Urinary bladder (tissue), 4 donors: ENCODE measurements around the gene ZDHHC14. TPM values are rescaled to one million over a fixed set of nuclear protein-coding genes. Genes with fewer than 3 reads are reported as not detected.
"Not testable (repeated sequence)": the region's sequence is repeated elsewhere in the genome, so short reads cannot be mapped to it uniquely, and the experiment has no call there.

ENCODE experiments used
- DNase-seq: peaks from one replicate; pipeline ENCODE4 v3.0.0-alpha.2; 2015; ENCODE audit errors: extremely low spot score
- H3K27ac ChIP-seq: one replicate; pipeline ENCODE4 v1.5.1; 2013; ENCODE audit warnings: low read depth, mild to moderate bottlenecking, moderate library complexity
- H3K36me3 ChIP-seq: one replicate; pipeline ENCODE4 v1.6.1; 2013; ENCODE audit warnings: mild to moderate bottlenecking, moderate library complexity; ENCODE audit not compliant: insufficient read depth
- H3K4me1 ChIP-seq: one replicate; pipeline ENCODE4 v1.6.1; 2013; ENCODE audit warnings: mild to moderate bottlenecking, moderate library complexity; ENCODE audit not compliant: insufficient read depth
- H3K4me3 ChIP-seq: one replicate; pipeline ENCODE4 v1.5.1; 2013; ENCODE audit warnings: low read depth, low read length
- WGBS: extraction: QIAGEN DNeasy Blood & Tissue Kit; methylation state at CpG from one replicate; pipeline ENCODE4 v1.1.7; 2013; 5-methylcytosine and 5-hydroxymethylcytosine counted together
- polyA plus RNA-seq: library from polyadenylated mRNA; stranded (reverse); fragments of 200-250 nt; gene quantifications from one replicate; pipeline ENCODE4 v1.2.3, GENCODE V29; 2013
- total RNA-seq: library from RNA; depleted of rRNA; stranded (reverse); fragments of >200 nt; gene quantifications from one replicate; pipeline ENCODE4 v1.2.3, GENCODE V29; 2014
- donor health status: healthy with polysubstance abuse.
- donor health status: healthy.

The ZDHHC14 gene
- total and polyA plus RNA-seq, 2 donors: 9.6 to 10.2 TPM

GRCh38 chr6:157402996-157403685, 22.2 kb downstream of the ZDHHC14 start:
- WGBS: 93% methylated on average over 3 of the region's 3 CpGs
- no peak overlapping the region for H3K4me3 ChIP-seq
- no peak for DNase-seq
- no peak overlapping the region for H3K27ac ChIP-seq
- H3K36me3 ChIP-seq: no peaks in the 10 kb centered on the region
- peaks cover 2% of the 10 kb centered on the region for H3K4me1 ChIP-seq

- 86% methylated on average over 6 of the region's 6 CpGs for WGBS
- Histone ChIP-seq H3K27ac (no peak overlapping the region), H3K4me3 (no peak overlapping the region), H3K36me3 (no peaks in the 10 kb centered on the region), H3K4me1 (peaks cover 2% of the 10 kb centered on the region)
- DNase-seq: no peak
These were observed 22.7 kb downstream of the ZDHHC14 start for GRCh38 chr6:157403686-157404051.

- peaks cover 2% of the 10 kb centered on the region for H3K4me1 ChIP-seq
- H3K27ac ChIP-seq: no peak overlapping the region
- no peak for DNase-seq
- H3K36me3 ChIP-seq: no peaks in the 10 kb centered on the region
- WGBS: 59% methylated on average over 6 of the region's 6 CpGs
- H3K4me3 ChIP-seq: no peak overlapping the region
These were observed 25.0 kb downstream of the ZDHHC14 start for GRCh38 chr6:157405986-157406385.

- Histone ChIP-seq H3K4me1 (peaks cover 2% of the 10 kb centered on the region), H3K4me3 (no peak overlapping the region), H3K27ac (no peak overlapping the region), H3K36me3 (no peaks in the 10 kb centered on the region)
- WGBS: 88% methylated on average over 7 of the region's 7 CpGs
- DNase-seq: no peak
These were observed 25.7 kb downstream of the ZDHHC14 start for GRCh38 chr6:157406661-157407060.

GRCh38 chr6:157407646-157408045, 26.7 kb downstream of the ZDHHC14 start:
- WGBS: 70% methylated on average over 3 of the region's 3 CpGs
- Histone ChIP-seq H3K36me3 (no peaks in the 10 kb centered on the region), H3K4me3 (no peak overlapping the region), H3K27ac (no peak overlapping the region), H3K4me1 (peaks cover 2% of the 10 kb centered on the region)
- DNase-seq: no peak

GRCh38 chr6:157408427-157408826, 27.4 kb downstream of the ZDHHC14 start:
- 94% methylated on average over 5 of the region's 5 CpGs for WGBS
- H3K36me3 ChIP-seq, H3K4me3 ChIP-seq, H3K4me1 ChIP-seq, DNase-seq, H3K27ac ChIP-seq: not testable (repeated sequence)

- peaks cover 2% of the 10 kb centered on the region for H3K4me1 ChIP-seq
- H3K36me3 ChIP-seq: no peaks in the 10 kb centered on the region
- DNase-seq: no peak
- H3K4me3 ChIP-seq: no peak overlapping the region
- WGBS: 81% methylated on average over 5 of the region's 5 CpGs
- H3K27ac ChIP-seq: no peak overlapping the region
These were observed 29.1 kb downstream of the ZDHHC14 start for GRCh38 chr6:157410045-157410444.

- Histone ChIP-seq H3K4me3 (no peak overlapping the region), H3K27ac (no peak overlapping the region), H3K4me1 (no peaks in the 10 kb centered on the region), H3K36me3 (no peaks in the 10 kb centered on the region)
- DNase-seq: no peak
- WGBS: 99% methylated on average over 1 of the region's 1 CpG
These were observed 30.4 kb downstream of the ZDHHC14 start for GRCh38 chr6:157411368-157411767.

- WGBS: 80% methylated on average over 11 of the region's 11 CpGs
- DNase-seq: no peak
- no peaks in the 10 kb centered on the region for H3K4me1 ChIP-seq
- no peaks in the 10 kb centered on the region for H3K36me3 ChIP-seq
- no peak overlapping the region for H3K27ac ChIP-seq
- H3K4me3 ChIP-seq: no peak overlapping the region
These were observed 31.8 kb downstream of the ZDHHC14 start for GRCh38 chr6:157412791-157413190.

- Histone ChIP-seq H3K27ac (no peak overlapping the region), H3K4me3 (no peak overlapping the region), H3K36me3 (no peaks in the 10 kb centered on the region), H3K4me1 (no peaks in the 10 kb centered on the region)
- WGBS: 84% methylated on average over 8 of the region's 8 CpGs
- DNase-seq: no peak
These were observed 39.5 kb downstream of the ZDHHC14 start for GRCh38 chr6:157420497-157420896.

GRCh38 chr6:157424491-157425020, 43.6 kb downstream of the ZDHHC14 start:
- WGBS: 68% methylated on average over 11 of the region's 11 CpGs
- H3K27ac ChIP-seq: no peak overlapping the region
- no peak overlapping the region for H3K4me3 ChIP-seq
- H3K4me1 ChIP-seq: no peaks in the 10 kb centered on the region
- no peak for DNase-seq
- H3K36me3 ChIP-seq: no peaks in the 10 kb centered on the region

GRCh38 chr6:157427969-157428368, 47.0 kb downstream of the ZDHHC14 start:
- no peaks in the 10 kb centered on the region for H3K4me1 ChIP-seq
- no peak overlapping the region for H3K27ac ChIP-seq
- no peak overlapping the region for H3K4me3 ChIP-seq
- no peak for DNase-seq
- no peaks in the 10 kb centered on the region for H3K36me3 ChIP-seq
- WGBS: 81% methylated on average over 7 of the region's 7 CpGs

GRCh38 chr6:157428427-157429202, 47.6 kb downstream of the ZDHHC14 start:
- DNase-seq: no peak

GRCh38 chr6:157429248-157429647, 48.3 kb downstream of the ZDHHC14 start:
- Histone ChIP-seq H3K36me3 (no peaks in the 10 kb centered on the region), H3K4me3 (no peak overlapping the region), H3K27ac (no peak overlapping the region), H3K4me1 (no peaks in the 10 kb centered on the region)
- DNase-seq: no peak
- 94% methylated on average over 1 of the region's 1 CpG for WGBS

More at GRCh38 chr6:157428427-157429202, 47.6 kb downstream of the ZDHHC14 start:
- H3K4me1 ChIP-seq: no peaks in the 10 kb centered on the region
- H3K36me3 ChIP-seq: no peaks in the 10 kb centered on the region
- WGBS: 80% methylated on average over 21 of the region's 21 CpGs
- no peak overlapping the region for H3K27ac ChIP-seq
- no peak overlapping the region for H3K4me3 ChIP-seq
